ENCODE measurements around the gene MOV10L1. TPM values are rescaled to one million over a fixed set of nuclear protein-coding genes. Genes with fewer than 3 reads are reported as not detected.
"Not testable (repeated sequence)": the region's sequence is repeated elsewhere in the genome, so short reads cannot be mapped to it uniquely, and the experiment has no call there.

Gene MOV10L1
- total and polyA plus RNA-seq, 2 donors from 2014 or later: 0.38 to 0.62 TPM

- DNase-seq (no peak), FAIRE-seq (no peak)
- Histone ChIP-seq H3K4me3 (ENCODE audit: low read length in 3 of 3) (no peak overlapping the region), H3K27me3 (ENCODE audit: control insufficient read depth, insufficient read depth, low read length) (no peaks in the 10 kb centered on the region), H3K9ac (ENCODE audit: low read length in 3 of 3) (no peak overlapping the region), H3K4me1 (ENCODE audit: control insufficient read depth in 2 of 3, insufficient read depth in 2 of 3, low read depth in 1 of 3, low read length in 3 of 3) (peaks cover 0 to 6% (median 0%) of the 10 kb centered on the region in 3 donors), H3K27ac (ENCODE audit: low read depth in 2 of 2, low read length in 2 of 2) (no peak overlapping the region), H3K9me3 (ENCODE audit: control insufficient read depth in 2 of 3, insufficient read depth in 1 of 3, low read length in 3 of 3) (no peaks in the 10 kb centered on the region), H3K36me3 (ENCODE audit: control insufficient read depth in 2 of 3, insufficient read depth in 3 of 3, low read length in 3 of 3) (no peaks in the 10 kb centered on the region)
- intact Hi-C loops (cut with DNase I): no loop called here
- no peak for TF ChIP-seq CTCF (IDR thresholded peaks at IDR 0.05; ENCODE audit: borderline replicate concordance, extremely low read depth, insufficient read depth)
Measured at GRCh38 chr22:50144005-50144614, 54.3 kb downstream of the MOV10L1 start.

GRCh38 chr22:50145721-50146438 is 56.1 kb downstream of the MOV10L1 start:
- DNase-seq (peak in 2 of 5 donors; percentile 19 to 76), FAIRE-seq (no peak)
- no peaks in the 10 kb centered on the region for H3K9me3 ChIP-seq (ENCODE audit: control insufficient read depth in 2 of 3, insufficient read depth in 1 of 3, low read length in 3 of 3)
- H3K27me3 ChIP-seq (ENCODE audit: control insufficient read depth, insufficient read depth, low read length): no peaks in the 10 kb centered on the region
- intact Hi-C loops (cut with DNase I): loop anchor here (5.0 kb wide), 1 partner anchor 66 kb away; no protein-coding TSS in a partner anchor
- no peak overlapping the region for H3K9ac ChIP-seq (ENCODE audit: low read length in 3 of 3)
- no peaks in the 10 kb centered on the region for H3K36me3 ChIP-seq (ENCODE audit: control insufficient read depth in 2 of 3, insufficient read depth in 3 of 3, low read length in 3 of 3)
- H3K4me3 ChIP-seq (ENCODE audit: low read length in 3 of 3): no peak overlapping the region
- no peak for TF ChIP-seq CTCF (IDR thresholded peaks at IDR 0.05; ENCODE audit: borderline replicate concordance, extremely low read depth, insufficient read depth)
- H3K4me1 ChIP-seq (ENCODE audit: control insufficient read depth in 2 of 3, insufficient read depth in 2 of 3, low read depth in 1 of 3, low read length in 3 of 3): peaks cover 0 to 6% (median 0%) of the 10 kb centered on the region in 3 donors
- H3K27ac ChIP-seq (ENCODE audit: low read depth in 2 of 2, low read length in 2 of 2): no peak overlapping the region

- Histone ChIP-seq H3K27me3 (ENCODE audit: control insufficient read depth, insufficient read depth, low read length) (no peaks in the 10 kb centered on the region), H3K36me3 (ENCODE audit: control insufficient read depth in 2 of 3, insufficient read depth in 3 of 3, low read length in 3 of 3) (no peaks in the 10 kb centered on the region), H3K9me3 (ENCODE audit: control insufficient read depth in 2 of 3, insufficient read depth in 1 of 3, low read length in 3 of 3) (no peaks in the 10 kb centered on the region), H3K9ac (ENCODE audit: low read length in 3 of 3) (no peak overlapping the region), H3K27ac (ENCODE audit: low read depth in 2 of 2, low read length in 2 of 2) (no peak overlapping the region), H3K4me1 (ENCODE audit: control insufficient read depth in 2 of 3, insufficient read depth in 2 of 3, low read depth in 1 of 3, low read length in 3 of 3) (peaks cover 0 to 6% (median 0%) of the 10 kb centered on the region in 3 donors), H3K4me3 (ENCODE audit: low read length in 3 of 3) (no peak overlapping the region)
- FAIRE-seq (peak; percentile 45), DNase-seq (peak; percentile 76 to 84 (median 79))
- TF ChIP-seq CTCF (IDR thresholded peaks at IDR 0.05; ENCODE audit: borderline replicate concordance, extremely low read depth, insufficient read depth): peak; percentile 87
- intact Hi-C loops (cut with DNase I): loop anchor here (5.0 kb wide), 1 partner anchor 66 kb away; no protein-coding TSS in a partner anchor
Measured at GRCh38 chr22:50146439-50147238, 56.8 kb downstream of the MOV10L1 start.

GRCh38 chr22:50147258-50148165 is 57.7 kb downstream of the MOV10L1 start:
- DNase-seq; H3K4me3 ChIP-seq (ENCODE audit: low read length in 3 of 3); FAIRE-seq; H3K9me3 ChIP-seq (ENCODE audit: control insufficient read depth in 2 of 3, insufficient read depth in 1 of 3, low read length in 3 of 3); H3K36me3 ChIP-seq (ENCODE audit: control insufficient read depth in 2 of 3, insufficient read depth in 3 of 3, low read length in 3 of 3); H3K27ac ChIP-seq (ENCODE audit: low read depth in 2 of 2, low read length in 2 of 2); H3K27me3 ChIP-seq (ENCODE audit: control insufficient read depth, insufficient read depth, low read length); H3K9ac ChIP-seq (ENCODE audit: low read length in 3 of 3); H3K4me1 ChIP-seq (ENCODE audit: control insufficient read depth in 2 of 3, insufficient read depth in 2 of 3, low read depth in 1 of 3, low read length in 3 of 3): not testable (repeated sequence)
- intact Hi-C loops (cut with DNase I): loop anchor here (5.0 kb wide), 1 partner anchor 65 kb away; no protein-coding TSS in a partner anchor

All from kidney (tissue), 14 donors.